Loucy (cell line): Measurements from ENCODE around the gene TIAM1.

Experiments used
- H2AFZ ChIP-seq: fragments of 200-600 bp; sonication (generic); 2 replicates; pipeline ENCODE4 v1.6.0; 2016; ENCODE audit warnings: antibody characterized with exemption, mild to moderate bottlenecking, low read length, moderate library complexity
- H3F3A ChIP-seq: fragments of 200-600 bp; 2 replicates; pipeline ENCODE4 v1.6.0; 2016; ENCODE audit warnings: antibody characterized with exemption, low read depth, mild to moderate bottlenecking
- H3K27me3 ChIP-seq: fragments of 200-600 bp; sonication (generic); 2 replicates; pipeline ENCODE4 v1.6.1; 2014; ENCODE audit warnings: low read length, mild to moderate bottlenecking; ENCODE audit not compliant: insufficient read depth, poor library complexity, severe bottlenecking
- H3K36me3 ChIP-seq: fragments of 200-600 bp; sonication (generic); 2 replicates; pipeline ENCODE4 v1.6.1; 2016; ENCODE audit warnings: low read length; ENCODE audit not compliant: insufficient read depth
- H3K4me1 ChIP-seq: fragments of 200-600 bp; sonication (generic); 2 replicates; pipeline ENCODE4 v1.5.1; 2014; ENCODE audit warnings: low read length, mild to moderate bottlenecking; ENCODE audit not compliant: insufficient read depth, poor library complexity, severe bottlenecking
- H3K4me2 ChIP-seq: fragments of 200-600 bp; sonication (generic); 2 replicates; pipeline ENCODE4 v1.6.0; 2014; ENCODE audit warnings: antibody characterized with exemption, low read length, low read depth, mild to moderate bottlenecking; ENCODE audit not compliant: poor library complexity, severe bottlenecking
- H3K4me3 ChIP-seq: fragments of 200-600 bp; sonication (generic); 2 replicates; pipeline ENCODE4 v1.5.1; 2014; ENCODE audit warnings: low read length, mild to moderate bottlenecking, mixed read lengths; ENCODE audit not compliant: poor library complexity, severe bottlenecking
- H3K79me2 ChIP-seq: fragments of 200-600 bp; sonication (generic); 2 replicates; pipeline ENCODE4 v1.6.1; 2014; ENCODE audit warnings: low read length; ENCODE audit not compliant: insufficient read depth
- H3K9ac ChIP-seq: fragments of 200-600 bp; sonication (generic); 2 replicates; pipeline ENCODE4 v1.6.0; 2014; ENCODE audit warnings: mild to moderate bottlenecking, low read depth, low read length, moderate library complexity; ENCODE audit not compliant: poor library complexity, severe bottlenecking
- H3K9me2 ChIP-seq: fragments of 200-600 bp; sonication (generic); replicated peaks from 2 replicates; pipeline ENCODE4 v1.6.1; 2016; ENCODE audit warnings: low read depth, low read length, mixed read lengths
- H3K9me3 ChIP-seq: fragments of 200-600 bp; sonication (generic); 2 replicates; pipeline ENCODE4 v1.6.1; 2014; ENCODE audit warnings: mild to moderate bottlenecking, antibody characterized with exemption, low read length, low read depth; ENCODE audit not compliant: insufficient read depth
- H4K20me1 ChIP-seq: fragments of 200-600 bp; sonication (generic); 2 replicates; pipeline ENCODE4 v1.6.0; 2014; ENCODE audit warnings: antibody characterized with exemption, low read length, mild to moderate bottlenecking; ENCODE audit not compliant: insufficient read depth, poor library complexity, severe bottlenecking
- CTCF ChIP-seq: fragments of 200-600 bp; sonication (generic); conservative IDR thresholded peaks from 2 replicates; pipeline ENCODE4 v1.5.1; 2014; ENCODE audit warnings: mild to moderate bottlenecking, antibody characterized with exemption, low read length
- EZH2phosphoT487 ChIP-seq: fragments of 200-600 bp; IDR thresholded peaks from 2 replicates; pipeline ENCODE4 v1.6.1; 2018; ENCODE audit warnings: antibody characterized with exemption, mild to moderate bottlenecking, moderate library complexity, borderline replicate concordance

Gene TIAM1

DNA sequence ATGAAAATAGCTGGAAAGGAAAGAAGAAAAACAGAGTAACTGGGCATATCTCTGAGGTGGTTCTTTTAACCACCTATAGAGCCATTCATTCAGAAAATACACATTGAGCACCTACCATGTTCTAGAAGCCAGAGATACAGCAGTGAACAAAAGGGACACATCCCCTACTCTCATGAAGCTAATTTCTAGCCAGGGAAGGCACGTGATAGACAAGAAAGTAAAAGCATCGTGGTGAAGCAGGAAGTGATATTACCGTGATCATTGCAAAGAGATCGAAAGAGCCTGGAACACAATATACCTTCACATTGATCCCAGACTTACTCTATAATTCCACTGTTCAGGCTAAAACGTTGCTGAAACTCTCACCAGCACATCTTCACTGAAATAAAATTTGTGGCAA, 76.0 kb downstream of the TIAM1 start:
- H3K4me1 ChIP-seq, result peaks cover 46% of the 10 kb centered on the region
- no peak overlapping the region for H3K4me3 ChIP-seq

GRCh38 chr21:31267644-31268043, 76.4 kb downstream of the TIAM1 start:
- Histone ChIP-seq H3K9me3 (no peaks in the 10 kb centered on the region), H3K79me2 (no peaks in the 10 kb centered on the region), H3K4me3 (no peak overlapping the region), H4K20me1 (no peaks in the 10 kb centered on the region), H3K4me1 (peaks cover 42% of the 10 kb centered on the region), H2AFZ (no peak overlapping the region), H3K4me2 (no peak overlapping the region), H3F3A (no peaks in the 10 kb centered on the region), H3K36me3 (no peaks in the 10 kb centered on the region; the same call in 1 of the 2 replicates), H3K9ac (no peak overlapping the region), H3K27me3 (no peaks in the 10 kb centered on the region), H3K9me2 (no peaks in the 10 kb centered on the region)
- TF ChIP-seq CTCF, result no peak

More for the DNA sequence above, 76.0 kb downstream of the TIAM1 start:
- Histone ChIP-seq H4K20me1 (no peaks in the 10 kb centered on the region), H2AFZ (no peak overlapping the region), H3K9ac (peak overlapping the region; percentile 36), H3K9me2 (no peaks in the 10 kb centered on the region), H3F3A (no peaks in the 10 kb centered on the region), H3K4me2 (peak overlapping the region; percentile 57), H3K79me2 (no peaks in the 10 kb centered on the region), H3K36me3 (no peaks in the 10 kb centered on the region; the same call in 1 of the 2 replicates), H3K9me3 (no peaks in the 10 kb centered on the region), H3K27me3 (no peaks in the 10 kb centered on the region)
- TF ChIP-seq CTCF (no peak), EZH2phosphoT487 (no peak)

- Histone ChIP-seq H3K27me3 (no peaks in the 10 kb centered on the region), H2AFZ (no peak overlapping the region), H3K4me3 (no peak overlapping the region), H3K4me1 (peaks cover 33% of the 10 kb centered on the region), H3K4me2 (no peak overlapping the region), H3K9me3 (no peaks in the 10 kb centered on the region), H3K79me2 (no peaks in the 10 kb centered on the region), H3K36me3 (no peaks in the 10 kb centered on the region; the same call in 1 of the 2 replicates), H3K9me2 (no peaks in the 10 kb centered on the region), H3F3A (no peaks in the 10 kb centered on the region), H3K9ac (no peak overlapping the region), H4K20me1 (no peaks in the 10 kb centered on the region)
- TF ChIP-seq EZH2phosphoT487 (no peak), CTCF (no peak)
Observed at GRCh38 chr21:31266241-31266640, 77.8 kb downstream of the TIAM1 start.
